Stimulated activated CD4-positive, alpha-beta T cell treated with anti-CD3 and anti-CD28 coated beads, Interleukin-2, amount 100 ng/mL, for 48 hours (primary cell): Measurements from ENCODE around the gene MTHFD2L.
"Not testable (repeated sequence)": the region's sequence is repeated elsewhere in the genome, so short reads cannot be mapped to it uniquely, and the experiment has no call there.

Source experiments
- DNase-seq, 2 donors: peaks; one replicate each; pipeline ENCODE4 v3.0.0-alpha.2; 2020

MTHFD2L gene

DNA sequence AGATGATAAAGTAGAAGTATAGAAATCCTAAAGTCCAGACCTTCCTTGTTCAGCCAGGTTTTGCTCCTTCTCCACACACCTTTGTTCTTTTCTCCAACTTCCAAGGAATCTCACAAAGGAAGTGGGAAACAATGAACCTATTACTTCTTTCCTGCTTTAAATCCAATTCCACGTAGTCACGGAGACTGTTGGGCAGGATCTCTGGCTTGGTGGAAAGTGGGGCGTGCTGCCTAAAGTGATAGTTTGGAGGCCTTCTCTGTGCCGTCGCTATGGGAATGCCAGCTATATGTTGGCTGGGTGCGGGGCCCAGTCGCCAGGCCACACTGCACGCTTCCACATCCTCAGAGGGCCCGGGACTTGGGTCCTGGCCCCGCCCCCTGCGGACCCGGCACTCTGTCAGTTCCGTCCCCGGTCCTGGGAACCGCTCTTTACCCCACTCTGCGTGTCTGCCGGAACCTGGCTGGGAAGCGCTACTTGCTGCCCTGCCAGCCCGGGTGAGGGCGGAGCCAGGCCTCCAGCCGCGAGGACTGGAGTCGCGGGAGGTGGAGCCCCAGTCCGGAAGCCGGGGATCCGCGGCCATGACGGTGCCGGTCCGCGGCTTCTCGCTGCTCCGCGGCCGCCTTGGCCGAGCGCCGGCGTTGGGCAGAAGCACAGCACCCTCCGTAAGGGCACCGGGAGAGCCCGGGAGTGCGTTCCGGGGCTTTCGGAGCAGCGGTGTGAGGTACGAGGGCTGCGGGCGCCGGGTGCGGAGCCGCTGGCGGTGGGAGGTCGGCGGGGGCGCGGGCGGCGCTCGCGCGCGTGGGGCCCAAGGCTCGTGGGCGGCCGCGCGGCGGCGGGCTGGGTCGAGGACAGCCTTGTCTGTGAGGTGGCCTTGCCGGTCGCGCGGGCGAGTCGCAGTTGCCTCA lies at the start of gene MTHFD2L:
TSS of gene MTHFD2L (plus strand) at position 558 of the 905 bp plus-strand sequence. CDS start at position 579, 21 bp downstream.
- peak; percentile 73 to 77 for DNase-seq

DNA sequence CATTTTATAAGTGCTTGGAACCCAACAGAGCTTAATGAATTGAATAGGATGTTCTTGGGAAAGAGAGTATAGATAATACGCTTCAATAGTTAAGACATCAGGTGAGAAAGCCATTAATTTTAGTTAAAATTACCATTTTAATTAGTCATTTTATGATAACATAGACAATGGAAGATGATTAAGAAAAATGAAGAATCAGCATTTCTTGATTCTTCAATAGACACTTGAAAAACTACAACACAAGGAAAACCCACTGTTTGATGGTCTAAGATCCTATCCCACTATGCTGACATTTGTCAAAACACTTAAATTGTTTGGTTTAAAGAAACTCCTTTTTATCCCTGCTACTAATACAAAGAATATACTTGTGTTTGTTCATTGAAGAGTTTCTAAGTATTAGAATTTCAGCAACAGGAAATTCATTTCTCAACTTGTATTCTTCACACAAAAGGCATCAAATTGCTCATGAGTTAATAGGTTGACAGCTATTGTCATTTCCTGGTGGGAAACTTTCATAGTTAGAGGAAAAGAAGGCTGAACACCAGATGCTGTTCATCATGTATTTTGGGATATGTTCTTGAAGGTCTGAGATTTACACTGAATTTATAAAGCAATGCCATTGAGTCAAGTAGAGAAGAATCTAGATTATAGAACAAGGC lies 49.3 kb upstream of the MTHFD2L start:
- no peak for DNase-seq

DNA sequence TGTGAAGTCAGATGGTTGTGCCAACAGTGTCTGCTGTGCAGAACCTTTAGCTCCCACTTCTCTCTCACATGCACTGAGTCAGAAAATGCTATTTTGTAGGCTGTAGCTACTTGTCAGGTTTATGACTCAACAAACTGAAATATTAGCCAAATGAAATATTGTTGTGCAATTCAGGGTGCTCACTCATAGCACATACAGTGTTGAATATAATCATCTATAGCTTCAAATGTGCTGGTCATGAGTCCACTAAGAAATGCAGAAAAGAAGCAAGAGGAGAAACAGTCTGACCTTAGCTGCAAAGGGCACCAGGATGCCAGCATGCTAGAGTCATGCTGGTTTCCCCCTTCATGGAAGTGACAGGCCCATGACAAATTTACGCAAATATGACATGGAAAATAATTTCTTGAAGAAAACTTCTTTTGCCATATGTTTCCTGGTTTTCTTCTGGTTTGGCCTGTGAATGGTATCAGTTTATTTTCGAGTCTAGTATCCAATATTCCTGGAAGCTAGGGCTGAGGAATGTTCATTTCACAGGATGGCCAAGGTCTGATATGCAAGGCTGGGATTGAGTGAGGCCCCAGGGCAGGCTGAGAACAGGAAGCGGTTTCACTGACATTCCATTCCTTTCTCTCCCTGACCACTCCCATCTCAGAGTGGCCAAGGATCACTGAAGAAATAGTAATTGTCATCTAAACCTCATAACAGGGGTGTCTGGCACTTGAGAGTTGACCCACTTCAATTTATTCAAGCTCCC lies 48.6 kb upstream of the MTHFD2L start:
- no peak for DNase-seq

DNA sequence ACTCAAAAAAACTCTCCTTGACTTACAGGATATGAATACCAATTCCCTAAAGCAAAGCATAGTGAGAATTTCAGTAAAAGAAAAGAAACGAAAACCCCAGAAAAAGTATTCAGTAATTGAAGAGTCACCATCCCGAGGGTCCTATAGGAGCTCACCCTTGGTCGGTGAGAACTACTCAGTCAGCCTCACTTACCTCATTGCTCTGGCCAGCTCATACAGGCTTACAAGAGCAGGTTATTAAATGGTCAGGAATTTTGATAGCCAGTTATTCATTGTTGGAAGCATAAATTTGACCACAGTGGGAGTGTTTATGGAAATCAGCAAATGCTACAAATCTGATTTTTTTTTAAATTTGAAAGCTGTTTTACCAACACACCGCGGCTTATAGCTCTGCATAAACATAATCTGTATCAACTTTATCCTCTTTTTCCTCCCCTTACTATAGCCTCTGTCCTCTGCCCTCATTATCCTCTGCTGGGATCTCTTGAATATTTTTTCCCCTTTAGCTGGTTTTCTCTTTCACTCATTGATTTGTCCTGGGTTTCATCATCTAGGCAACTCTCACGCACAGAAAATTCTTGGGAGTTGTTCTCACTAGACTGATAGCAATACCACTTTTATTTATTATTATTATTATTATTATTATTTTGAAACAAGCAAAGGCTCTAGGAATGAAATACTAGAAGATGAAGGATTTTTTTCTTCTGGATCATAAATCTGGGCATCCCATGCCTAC lies 47.9 kb upstream of the MTHFD2L start:
- DNase-seq: no peak

DNA sequence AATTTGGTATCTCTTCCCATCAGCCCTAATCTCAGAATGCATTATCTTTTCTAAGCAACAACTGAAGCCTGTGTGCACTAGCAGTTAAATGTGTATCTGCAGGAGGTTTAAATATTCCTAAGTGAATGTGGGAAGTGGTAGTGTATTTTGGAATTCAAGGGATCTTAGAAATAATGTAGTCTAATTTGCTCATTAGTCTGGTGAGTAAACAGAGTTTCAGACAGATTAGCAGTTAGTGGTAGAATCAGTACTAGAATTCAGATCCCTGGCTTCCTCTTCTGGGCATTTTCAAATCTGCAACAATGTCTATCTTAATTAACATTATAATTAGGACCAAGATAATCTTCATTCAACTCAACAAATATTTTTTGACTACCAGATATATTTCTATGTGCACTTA lies 47.2 kb upstream of the MTHFD2L start:
- no peak for DNase-seq

DNA sequence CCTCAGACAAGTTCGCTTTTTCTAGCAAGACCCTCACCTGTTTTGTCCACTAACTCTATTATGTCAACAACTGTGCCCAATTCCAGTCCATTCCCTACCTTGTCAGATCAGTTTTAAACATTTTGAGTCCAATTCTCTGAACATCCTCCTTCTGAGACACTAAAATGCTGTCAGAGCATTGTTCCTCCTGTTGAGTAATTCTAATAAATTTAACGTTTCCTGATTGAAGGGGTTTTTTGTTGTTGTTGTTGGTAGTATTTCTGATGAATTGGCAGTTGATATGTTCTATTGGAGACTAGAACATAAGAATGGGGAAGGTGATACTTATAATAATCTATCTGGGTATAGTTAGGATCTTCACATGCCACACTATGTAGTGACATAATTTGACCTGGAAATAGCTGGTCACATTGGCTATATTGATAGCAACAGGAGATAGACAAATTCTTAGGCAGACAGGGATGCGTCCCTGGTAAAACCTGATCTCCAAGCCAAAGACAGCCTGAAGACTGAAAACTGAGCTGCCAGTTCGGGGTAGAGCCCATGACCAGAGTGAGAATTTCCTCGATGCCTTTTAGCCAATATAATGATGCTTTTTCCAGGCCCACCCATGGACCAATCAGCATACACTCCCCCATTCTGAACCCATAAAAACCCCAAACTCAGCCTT lies 46.5 kb upstream of the MTHFD2L start:
- DNase-seq: no peak

DNA sequence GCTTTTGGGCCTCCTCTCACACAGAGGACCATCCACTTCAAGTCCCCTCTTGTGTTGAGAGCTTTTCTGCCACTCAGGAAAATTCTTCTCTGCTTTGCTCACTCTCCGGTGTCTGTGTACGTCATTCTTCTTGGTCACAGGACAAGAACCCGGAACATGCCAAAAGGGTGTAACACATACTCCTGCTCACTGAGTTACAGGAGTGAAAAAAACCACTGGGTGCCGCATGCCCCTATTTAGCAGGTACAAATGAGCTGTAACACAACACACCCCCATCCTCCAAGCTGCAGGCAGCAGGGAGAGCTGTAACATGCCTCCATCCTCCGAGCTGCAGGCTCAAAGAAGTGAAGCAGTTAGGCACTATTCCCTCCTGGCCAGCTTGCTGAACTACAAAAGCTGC lies 45.9 kb upstream of the MTHFD2L start:
- DNase-seq: no peak

DNA sequence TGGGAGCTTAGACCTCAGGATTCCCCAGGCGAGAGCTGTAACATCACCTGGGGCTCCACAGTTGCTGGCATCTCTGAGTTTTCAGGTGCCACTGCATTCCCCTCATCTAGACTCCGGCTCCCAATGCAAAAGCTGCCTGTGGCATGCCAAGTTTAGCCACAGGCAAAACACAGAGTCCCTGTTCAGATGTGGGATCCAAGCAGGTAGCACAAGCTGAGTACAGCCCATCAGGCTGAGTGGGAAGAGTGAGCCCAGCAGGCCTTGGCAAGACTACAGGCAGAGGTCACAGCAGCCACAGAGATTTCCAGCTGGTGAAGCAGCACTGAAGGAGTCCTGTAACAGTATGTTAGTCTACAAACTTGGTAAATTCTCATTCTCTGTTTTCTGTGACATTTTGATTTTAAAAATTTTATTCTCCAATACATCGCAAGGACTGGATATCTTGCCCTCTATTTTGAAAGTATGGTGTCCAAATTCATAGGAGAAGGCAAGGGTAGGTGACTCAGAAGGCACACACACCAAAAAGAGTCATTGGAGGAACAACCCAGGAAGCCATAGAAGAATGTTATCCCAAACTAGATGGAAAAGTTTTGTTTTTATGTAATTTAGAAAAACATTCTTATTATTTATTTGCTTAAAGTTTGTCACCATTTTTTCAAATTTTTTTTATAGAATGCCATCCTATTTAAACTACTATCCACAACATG lies 45.4 kb upstream of the MTHFD2L start:
- DNase-seq: no peak

DNA sequence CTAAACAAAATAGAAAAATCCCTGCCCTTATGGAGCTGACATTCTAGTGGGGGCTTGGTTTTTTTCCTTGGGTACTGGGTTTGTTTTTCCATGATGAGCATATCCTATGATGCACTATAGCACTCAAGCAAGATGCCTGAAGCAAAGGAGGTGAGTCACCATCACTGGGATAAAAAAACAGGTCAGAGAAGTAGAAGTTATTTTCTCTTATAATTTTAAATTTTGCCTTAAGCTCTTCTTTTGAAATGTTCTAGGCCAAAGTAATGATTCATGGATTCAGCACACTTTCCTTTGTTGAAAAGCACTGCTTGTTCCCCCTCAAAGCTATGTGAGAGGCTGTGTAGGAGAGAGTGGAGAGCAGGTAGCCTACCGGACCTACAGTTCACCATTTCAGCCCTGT lies 43.7 kb upstream of the MTHFD2L start:
- DNase-seq: no peak

DNA sequence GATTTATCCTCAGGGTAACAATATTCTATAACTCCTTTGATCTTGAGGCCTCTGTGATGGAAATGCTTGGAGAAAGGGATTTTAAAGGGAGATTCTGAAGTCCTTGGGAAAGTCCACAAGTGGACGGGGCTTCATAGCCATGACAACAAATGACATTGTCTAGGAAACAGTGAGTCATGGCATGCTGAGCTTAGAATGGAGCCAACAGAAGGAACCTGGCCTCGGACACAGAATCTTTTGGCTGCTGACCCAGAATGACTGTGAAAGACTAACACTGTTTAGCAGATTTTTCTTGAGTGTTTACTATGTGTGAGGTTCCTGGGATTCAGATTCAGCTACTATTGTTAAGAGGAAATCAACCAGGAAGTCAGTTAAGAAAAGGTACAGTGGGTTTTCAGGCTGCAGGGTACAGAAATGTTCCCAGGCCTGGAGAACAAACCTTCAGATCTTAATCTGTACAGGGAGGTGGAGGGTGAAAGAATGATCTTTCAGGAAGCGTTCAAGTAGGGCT lies 40.8 kb upstream of the MTHFD2L start:
- no peak for DNase-seq

DNA sequence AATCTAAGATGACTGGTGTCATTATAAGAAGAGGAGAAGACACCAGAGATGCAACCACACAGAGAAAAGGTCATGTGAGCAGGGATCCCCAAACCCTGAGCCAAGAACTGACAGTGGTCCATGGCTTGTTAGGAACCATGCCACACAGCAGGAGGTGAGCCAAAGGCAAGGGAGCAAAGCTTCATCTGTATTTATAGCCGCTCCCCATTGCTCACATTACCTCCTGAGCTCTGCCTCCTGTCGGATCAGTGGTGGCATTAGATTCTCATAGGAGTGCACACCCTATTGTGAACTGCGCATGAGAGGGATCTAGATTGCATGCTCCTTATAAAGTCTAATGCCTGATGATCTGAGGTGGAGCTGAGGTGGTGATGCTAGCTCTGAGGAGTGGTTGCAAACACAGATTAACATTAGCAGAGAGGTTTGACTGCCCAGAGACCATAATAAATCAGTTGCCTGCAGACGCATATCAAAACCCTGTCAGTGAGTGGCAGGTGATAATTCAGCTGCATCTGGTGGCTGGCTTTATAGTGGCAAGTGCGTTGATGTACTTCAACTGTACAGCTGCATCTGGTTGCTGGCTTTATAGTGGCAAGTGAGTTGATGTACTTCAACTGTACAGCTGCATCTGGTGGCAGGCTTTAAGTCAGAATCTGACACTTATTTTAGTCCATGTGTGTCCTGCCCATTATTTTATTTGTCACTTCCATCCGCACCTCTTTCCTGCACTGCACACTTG lies 39.1 kb upstream of the MTHFD2L start:
- DNase-seq: no peak

DNA sequence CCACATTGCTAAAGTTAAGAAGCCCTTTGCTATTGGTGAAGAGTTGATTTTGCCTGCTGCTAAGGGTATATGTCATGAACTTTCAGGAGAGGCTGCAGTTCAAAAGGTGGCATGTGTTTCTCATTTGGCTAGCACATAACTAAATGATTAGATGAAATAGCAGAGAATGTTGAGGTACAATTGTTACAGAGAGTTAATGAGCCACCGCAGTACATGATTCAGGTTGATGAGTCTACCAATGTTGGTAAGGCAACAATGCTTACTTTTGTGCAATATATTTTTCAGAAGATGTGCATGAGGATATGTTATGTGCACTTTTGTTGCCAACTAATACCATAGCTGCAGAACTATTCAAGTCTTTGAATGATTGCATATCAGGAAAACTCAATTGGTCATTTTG lies 37.8 kb upstream of the MTHFD2L start:
- DNase-seq: no peak

DNA sequence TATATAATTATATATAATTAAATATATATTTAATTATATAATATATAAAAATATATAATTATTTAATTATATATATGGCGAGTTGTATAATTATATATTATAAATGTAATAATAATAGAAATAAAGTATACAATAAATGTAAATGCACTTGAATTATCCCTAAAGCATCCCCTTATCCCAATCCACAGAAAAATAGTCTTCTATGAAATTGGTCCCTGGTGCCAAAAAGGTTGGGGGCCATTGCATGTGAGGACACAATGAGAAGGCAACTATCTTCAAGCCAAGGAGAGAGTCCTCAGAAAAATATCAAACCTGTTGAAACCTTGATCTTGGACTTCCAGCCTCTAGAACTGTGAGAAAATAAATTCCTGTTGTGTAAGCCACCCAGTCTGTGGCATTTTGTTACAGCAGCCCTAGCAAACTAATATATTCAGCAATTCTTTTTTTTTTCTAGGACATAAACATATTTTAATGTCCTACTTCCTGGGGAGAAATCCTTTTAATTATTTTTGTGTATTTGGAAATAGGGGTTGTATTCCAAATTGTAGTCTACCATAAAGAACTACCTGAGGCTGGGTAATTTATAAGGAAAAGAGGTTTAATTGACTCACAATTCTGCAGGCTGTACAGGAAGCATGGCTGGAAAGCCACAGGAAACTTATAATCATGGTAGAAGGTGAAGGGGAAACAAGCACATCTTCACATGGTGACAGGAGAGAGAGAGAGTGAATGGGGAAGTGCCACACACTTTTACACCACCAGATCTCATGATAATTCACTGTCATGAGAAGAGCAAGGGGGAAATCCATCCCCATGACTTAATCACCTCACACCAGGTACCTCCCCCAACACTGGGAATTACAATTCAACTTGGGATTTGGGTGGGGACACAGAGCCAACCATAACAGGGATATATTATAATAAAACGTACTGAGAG lies 36.0 kb upstream of the MTHFD2L start:
- DNase-seq: no peak

DNA sequence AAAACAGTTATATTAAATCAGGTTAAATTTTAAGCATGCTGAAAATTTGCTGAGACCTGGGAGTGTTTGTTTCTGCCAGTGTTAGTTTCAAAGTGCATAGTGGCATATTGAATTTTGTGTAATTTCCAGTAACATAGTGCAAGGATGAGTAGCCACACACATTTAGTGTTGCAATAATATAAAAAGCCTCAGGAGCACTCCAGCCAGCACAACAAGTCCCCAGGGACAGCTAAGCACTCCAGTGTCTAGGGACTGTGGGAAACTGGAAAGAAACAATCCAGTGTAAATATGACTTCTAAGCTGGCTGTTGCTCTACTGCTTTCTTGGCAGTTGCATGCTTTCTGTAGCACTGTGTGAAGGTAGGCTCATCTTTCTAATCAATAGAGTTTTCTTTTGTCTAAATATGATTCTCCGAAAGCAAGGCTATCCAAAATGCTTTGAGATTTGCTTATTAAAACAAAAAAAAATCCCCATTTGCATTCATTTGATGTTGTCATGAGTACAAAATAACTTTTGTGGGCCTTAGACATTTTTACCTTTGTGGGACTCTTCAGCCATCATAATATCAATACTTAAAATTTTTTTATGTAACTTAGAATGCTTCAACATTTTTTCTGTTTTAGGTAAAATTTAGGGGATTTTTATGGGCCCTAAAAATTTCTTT lies 34.7 kb upstream of the MTHFD2L start:
- no peak for DNase-seq

DNA sequence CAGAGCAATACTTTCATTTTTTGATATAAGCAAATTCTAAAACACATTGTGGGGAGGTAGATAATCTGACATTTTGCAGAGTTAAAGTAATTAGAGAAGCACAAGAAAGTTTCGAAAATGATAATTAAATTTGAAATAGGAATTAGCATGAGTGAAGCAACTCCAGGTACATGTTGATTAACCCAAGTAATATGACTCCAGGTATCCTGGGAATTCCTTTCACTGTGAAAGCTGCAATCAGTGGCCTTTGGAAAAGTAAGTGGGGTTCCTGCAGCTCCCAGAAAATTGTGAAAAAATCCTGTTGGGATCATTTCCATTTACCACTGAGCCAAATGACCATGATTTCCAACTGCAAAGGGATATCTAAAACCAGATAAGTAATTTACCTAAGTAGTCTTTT lies 32.9 kb upstream of the MTHFD2L start:
- DNase-seq: no peak

DNA sequence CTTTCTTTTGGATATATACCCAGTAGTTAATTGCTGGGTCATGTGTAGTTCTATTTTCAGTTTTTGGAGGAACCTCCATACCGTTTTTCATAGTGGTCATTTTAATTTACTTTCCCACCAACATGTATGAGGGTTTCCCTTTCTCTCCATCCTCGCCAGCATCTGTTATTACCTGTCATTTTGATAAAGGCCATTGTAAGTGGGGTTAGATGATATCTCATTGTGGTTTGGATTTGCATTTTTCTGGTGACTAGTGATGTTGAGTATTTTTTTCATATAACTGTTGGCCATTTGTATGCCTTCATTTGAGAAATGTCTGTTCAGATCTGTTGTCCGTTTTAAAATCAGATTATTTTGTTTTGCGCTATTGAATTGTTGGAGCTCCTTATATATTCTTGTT lies 30.2 kb upstream of the MTHFD2L start:
- DNase-seq: no peak

DNA sequence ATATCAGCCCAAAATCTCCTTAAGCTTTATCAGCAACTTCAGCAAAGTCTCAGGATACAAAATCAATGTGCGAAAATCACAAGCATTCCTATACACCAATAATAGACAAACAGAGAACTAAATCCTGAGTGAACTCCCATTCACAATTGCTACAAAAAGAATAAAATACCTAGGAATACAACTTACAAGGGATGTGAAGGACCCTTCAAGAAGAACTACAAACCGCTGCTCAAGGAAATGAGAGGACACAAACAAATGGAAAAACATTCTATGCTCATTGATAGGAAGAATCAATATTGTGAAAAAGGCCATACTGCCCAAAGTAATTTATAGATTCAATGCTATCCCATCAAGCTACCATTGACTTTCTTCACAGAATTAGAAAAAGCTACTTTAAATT lies 27.1 kb upstream of the MTHFD2L start:
- not testable (repeated sequence) for DNase-seq

DNA sequence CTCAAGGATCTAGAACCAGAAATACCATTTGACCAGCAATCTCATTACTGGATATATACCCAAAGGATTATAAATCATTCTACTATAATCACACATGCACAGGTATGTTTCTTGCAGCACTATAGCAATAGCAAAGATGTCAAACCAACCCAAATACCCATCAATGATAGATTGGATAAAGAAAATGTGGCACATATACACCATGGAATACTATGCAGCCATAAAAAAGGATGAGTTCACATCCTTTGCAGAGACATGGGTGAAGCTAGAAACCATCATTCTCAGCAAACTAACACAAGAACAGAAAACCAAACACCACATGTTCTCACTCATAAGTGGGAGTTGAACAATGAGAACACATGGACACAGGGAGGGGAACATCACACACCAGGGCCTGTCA lies 25.7 kb upstream of the MTHFD2L start:
- DNase-seq: not testable (repeated sequence)

DNA sequence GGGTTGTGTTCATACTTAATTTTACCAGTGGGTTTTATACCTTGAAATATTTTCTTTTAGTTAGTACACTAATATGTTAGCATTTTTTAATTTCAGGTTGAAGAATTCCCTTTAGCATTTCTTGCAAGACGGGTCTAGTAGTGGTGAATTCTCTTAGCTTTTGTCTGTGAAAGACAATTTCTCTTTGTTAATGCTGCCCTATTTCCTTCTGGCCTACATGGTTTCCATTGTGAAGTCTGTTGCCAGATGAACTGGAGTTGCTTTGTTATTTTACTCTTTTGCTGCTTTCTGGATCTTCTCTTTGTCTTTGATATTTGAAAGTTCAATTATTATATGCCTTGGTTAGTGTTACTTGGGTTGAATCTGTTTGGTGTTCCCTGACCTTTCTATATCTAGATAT lies 25.0 kb upstream of the MTHFD2L start:
- DNase-seq: no peak
